AG04449 (cell line): Measurements from ENCODE around the gene DYRK1A.

Source experiments
- CTCF ChIA-PET: fragments of 350-600 bp; formaldehyde crosslinking; extraction: SDS; loops from one replicate; lab custom pipeline; 2021; ENCODE audit warnings: antibody characterized with exemption; lab: Yijun Ruan, JAX
- POLR2A ChIA-PET: fragments of 400-600, 350-600 bp; formaldehyde crosslinking; extraction: SDS; loops from one replicate; lab custom pipeline; 2020; ENCODE audit warnings: antibody characterized with exemption, inconsistent platforms; lab: Yijun Ruan, JAX
- DNase-seq: peaks from one replicate; pipeline ENCODE4 v3.0.0-alpha.2; 2010; ENCODE audit warnings: low read depth, low spot score
- H3K4me3 ChIP-seq: 2 replicates; pipeline ENCODE4 v1.5.1; 2011; ENCODE audit warnings: low read depth, mild to moderate bottlenecking, control low read depth, low read length
- CTCF ChIP-seq: IDR thresholded peaks from one replicate; pipeline ENCODE4 v1.5.1; 2011; ENCODE audit warnings: mild to moderate bottlenecking, moderate library complexity, low read length, control low read depth, inconsistent platforms; ENCODE audit not compliant: insufficient read depth; ENCODE audit errors: missing control alignments

Gene DYRK1A

GRCh38 chr21:37505963-37506362 lies 139.4 kb downstream of the DYRK1A start:
- no peak for DNase-seq
- POLR2A ChIA-PET, result no interaction called here
- no peak overlapping the region for H3K4me3 ChIP-seq
- CTCF ChIA-PET, result no interaction called here
- no peak for TF ChIP-seq CTCF

- ChIA-PET POLR2A (no interaction called here), CTCF (no interaction called here)
- H3K4me3 ChIP-seq, result no peak overlapping the region
- TF ChIP-seq CTCF, result no peak
- DNase-seq, result no peak
Measured at GRCh38 chr21:37507716-37508115, 141.1 kb downstream of the DYRK1A start.

- CTCF ChIA-PET, result no interaction called here
- POLR2A ChIA-PET, result no interaction called here
- no peak for DNase-seq
- no peak overlapping the region for H3K4me3 ChIP-seq
- no peak for TF ChIP-seq CTCF
Measured at GRCh38 chr21:37508341-37508740, 141.8 kb downstream of the DYRK1A start.

GRCh38 chr21:37509802-37510393 lies 143.3 kb downstream of the DYRK1A start:
- ChIA-PET CTCF (interaction anchor here (0.6 to 1.1 kb wide), 2 partner anchors 47 to 244 kb away, joined by 3 read pairs; no protein-coding TSS in a partner anchor), POLR2A (no interaction called here)
- TF ChIP-seq CTCF, result no peak
- DNase-seq, result no peak
- no peak overlapping the region for H3K4me3 ChIP-seq

GRCh38 chr21:37511848-37512247 lies 145.3 kb downstream of the DYRK1A start:
- ChIA-PET POLR2A (no interaction called here), CTCF (no interaction called here)
- no peak overlapping the region for H3K4me3 ChIP-seq
- no peak for DNase-seq
- no peak for TF ChIP-seq CTCF

GRCh38 chr21:37513383-37513782 lies 146.8 kb downstream of the DYRK1A start:
- no peak for DNase-seq
- TF ChIP-seq CTCF, result no peak
- no peak overlapping the region for H3K4me3 ChIP-seq
- CTCF ChIA-PET, result no interaction called here
- POLR2A ChIA-PET, result no interaction called here
